ENCODE measurements around the gene REEP1. TPM values are rescaled to one million over a fixed set of nuclear protein-coding genes. Genes with fewer than 3 reads are reported as not detected.

The REEP1 gene
- total RNA-seq, 1 experiment from 2014 or later: 3.6 TPM

DNA sequence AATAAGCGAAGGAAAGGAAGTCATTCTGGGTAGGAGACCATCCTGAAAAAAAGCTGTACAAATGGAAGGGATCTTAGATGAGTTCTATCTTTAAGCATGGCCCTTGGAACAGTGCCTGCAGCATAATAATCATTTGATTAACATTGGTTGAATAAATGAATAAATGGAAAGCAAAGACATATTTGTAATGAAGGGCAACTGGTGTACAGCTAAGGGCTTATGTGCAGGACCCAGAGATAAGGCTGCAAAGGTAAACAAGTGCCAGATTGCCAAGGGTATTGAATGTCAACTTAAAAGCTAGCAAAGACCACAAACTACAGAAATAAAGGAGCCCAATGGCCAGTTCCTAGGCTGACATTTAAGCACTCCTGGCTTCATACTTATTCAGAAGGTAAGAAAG lies 161.6 kb downstream of the REEP1 start:
- CTCF ChIA-PET: no interaction called here
- TF ChIP-seq, protein P1, sequence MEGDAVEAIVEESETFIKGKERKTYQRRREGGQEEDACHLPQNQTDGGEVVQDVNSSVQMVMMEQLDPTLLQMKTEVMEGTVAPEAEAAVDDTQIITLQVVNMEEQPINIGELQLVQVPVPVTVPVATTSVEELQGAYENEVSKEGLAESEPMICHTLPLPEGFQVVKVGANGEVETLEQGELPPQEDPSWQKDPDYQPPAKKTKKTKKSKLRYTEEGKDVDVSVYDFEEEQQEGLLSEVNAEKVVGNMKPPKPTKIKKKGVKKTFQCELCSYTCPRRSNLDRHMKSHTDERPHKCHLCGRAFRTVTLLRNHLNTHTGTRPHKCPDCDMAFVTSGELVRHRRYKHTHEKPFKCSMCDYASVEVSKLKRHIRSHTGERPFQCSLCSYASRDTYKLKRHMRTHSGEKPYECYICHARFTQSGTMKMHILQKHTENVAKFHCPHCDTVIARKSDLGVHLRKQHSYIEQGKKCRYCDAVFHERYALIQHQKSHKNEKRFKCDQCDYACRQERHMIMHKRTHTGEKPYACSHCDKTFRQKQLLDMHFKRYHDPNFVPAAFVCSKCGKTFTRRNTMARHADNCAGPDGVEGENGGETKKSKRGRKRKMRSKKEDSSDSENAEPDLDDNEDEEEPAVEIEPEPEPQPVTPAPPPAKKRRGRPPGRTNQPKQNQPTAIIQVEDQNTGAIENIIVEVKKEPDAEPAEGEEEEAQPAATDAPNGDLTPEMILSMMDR (conservative IDR thresholded peaks at IDR 0.05; ENCODE audit: low read depth, low read length): no peak
- TF ChIP-seq EZH2 (IDR thresholded peaks at IDR 0.05; ENCODE audit: borderline replicate concordance, low read depth, low read length, poor library complexity, severe bottlenecking): no peak
- peaks cover 71% of the 10 kb centered on the region for H3K36me3 ChIP-seq (ENCODE audit: insufficient read depth, low read length, poor library complexity, severe bottlenecking)
- no peaks in the 10 kb centered on the region for H3K4me1 ChIP-seq (ENCODE audit: insufficient read depth, low read length, poor library complexity, severe bottlenecking)
- no peak for DNase-seq (ENCODE audit: low spot score)
- no peak overlapping the region for H3K27ac ChIP-seq (ENCODE audit: low read depth, low read length, poor library complexity, severe bottlenecking)
- POLR2A ChIA-PET (ENCODE audit: low non-redundant PET): no interaction called here
- no TSS peak for BruUV-seq (replicated peaks)
- no peaks in the 10 kb centered on the region for H3K9me3 ChIP-seq (ENCODE audit: low read depth, low read length, poor library complexity, severe bottlenecking)
- no peaks in the 10 kb centered on the region for H3K27me3 ChIP-seq (replicated peaks; ENCODE audit: insufficient read depth, low read depth, low read length, poor library complexity)
- no peak overlapping the region for H3K4me3 ChIP-seq (ENCODE audit: low read depth, low read length, poor library complexity, severe bottlenecking)
- intact Hi-C loops (cut with micrococcal nuclease; ENCODE audit: unreplicated experiment): no loop called here

DNA sequence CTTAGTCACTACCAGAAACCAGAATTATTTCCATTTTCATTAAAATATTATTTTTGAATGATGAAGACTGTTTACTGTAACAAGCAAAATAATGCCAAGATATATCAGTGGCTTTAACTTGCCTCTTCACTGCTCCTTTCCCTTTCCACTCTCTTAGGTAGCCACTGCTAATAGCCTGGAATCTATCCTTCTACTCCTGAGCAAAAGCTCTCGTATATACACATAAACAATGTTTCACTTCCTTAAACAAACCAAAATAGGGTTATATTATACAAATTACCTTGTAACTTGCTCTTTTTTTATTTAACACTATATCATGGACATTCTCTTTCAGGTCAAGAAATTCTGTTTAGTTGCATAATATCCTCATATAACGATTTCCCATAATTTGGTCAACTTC lies 163.0 kb downstream of the REEP1 start:
- CTCF ChIA-PET: no interaction called here
- no TSS peak for BruUV-seq (replicated peaks)

DNA sequence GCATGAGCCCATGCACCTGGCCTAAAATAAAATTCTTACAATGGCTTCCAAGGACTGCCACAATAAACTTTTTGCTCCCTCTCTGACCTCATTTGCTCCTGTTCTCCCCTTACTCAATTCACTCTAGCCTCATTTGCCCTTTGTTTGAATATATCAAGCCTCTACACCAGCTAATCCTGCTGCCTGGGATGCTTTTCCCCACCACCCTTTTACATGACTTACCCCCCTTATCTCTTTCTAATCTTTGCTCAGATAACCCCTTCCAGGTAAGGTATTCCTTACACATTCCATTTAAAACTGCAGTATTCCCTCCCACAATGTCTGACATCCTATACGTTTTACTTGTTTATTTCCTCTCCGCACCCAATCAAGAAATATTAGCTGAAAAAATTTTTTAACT lies 164.8 kb downstream of the REEP1 start:
- intact Hi-C loops (cut with micrococcal nuclease; ENCODE audit: unreplicated experiment): no loop called here
- POLR2A ChIA-PET (ENCODE audit: low non-redundant PET): no interaction called here
- Histone ChIP-seq H3K36me3 (ENCODE audit: insufficient read depth, low read length, poor library complexity, severe bottlenecking) (peaks cover 80% of the 10 kb centered on the region), H3K4me3 (ENCODE audit: low read depth, low read length, poor library complexity, severe bottlenecking) (no peak overlapping the region), H3K27ac (ENCODE audit: low read depth, low read length, poor library complexity, severe bottlenecking) (no peak overlapping the region), H3K4me1 (ENCODE audit: insufficient read depth, low read length, poor library complexity, severe bottlenecking) (no peaks in the 10 kb centered on the region), H3K27me3 (replicated peaks; ENCODE audit: insufficient read depth, low read depth, low read length, poor library complexity) (no peaks in the 10 kb centered on the region), H3K9me3 (ENCODE audit: low read depth, low read length, poor library complexity, severe bottlenecking) (no peaks in the 10 kb centered on the region)
- no TSS peak for BruUV-seq (replicated peaks)
- no peak for TF ChIP-seq EZH2 (IDR thresholded peaks at IDR 0.05; ENCODE audit: borderline replicate concordance, low read depth, low read length, poor library complexity, severe bottlenecking)
- TF ChIP-seq, protein P1 (conservative IDR thresholded peaks at IDR 0.05; ENCODE audit: low read depth, low read length): no peak
- DNase-seq (ENCODE audit: low spot score): no peak
- CTCF ChIA-PET: no interaction called here

More for the DNA sequence above, 163.0 kb downstream of the REEP1 start:
- H3K27ac ChIP-seq (ENCODE audit: low read depth, low read length, poor library complexity, severe bottlenecking): no peak overlapping the region
- H3K4me3 ChIP-seq (ENCODE audit: low read depth, low read length, poor library complexity, severe bottlenecking): no peak overlapping the region
- no peaks in the 10 kb centered on the region for H3K4me1 ChIP-seq (ENCODE audit: insufficient read depth, low read length, poor library complexity, severe bottlenecking)
- POLR2A ChIA-PET (ENCODE audit: low non-redundant PET): no interaction called here
- TF ChIP-seq, protein P1 (conservative IDR thresholded peaks at IDR 0.05; ENCODE audit: low read depth, low read length): no peak
- no peak for TF ChIP-seq EZH2 (IDR thresholded peaks at IDR 0.05; ENCODE audit: borderline replicate concordance, low read depth, low read length, poor library complexity, severe bottlenecking)
- DNase-seq (ENCODE audit: low spot score): no peak
- H3K36me3 ChIP-seq (ENCODE audit: insufficient read depth, low read length, poor library complexity, severe bottlenecking): peaks cover 79% of the 10 kb centered on the region
- intact Hi-C loops (cut with micrococcal nuclease; ENCODE audit: unreplicated experiment): no loop called here
- no peaks in the 10 kb centered on the region for H3K27me3 ChIP-seq (replicated peaks; ENCODE audit: insufficient read depth, low read depth, low read length, poor library complexity)
- H3K9me3 ChIP-seq (ENCODE audit: low read depth, low read length, poor library complexity, severe bottlenecking): no peaks in the 10 kb centered on the region
